CD4-positive, alpha-beta memory T cell (primary cell): Measurements from ENCODE around the gene RGL2. TPM values are rescaled to one million over a fixed set of nuclear protein-coding genes. Genes with fewer than 3 reads are reported as not detected.

Experiments used
- CTCF ChIA-PET: fragments of 350-600 bp; sonication (Branson Sonifier 250); formaldehyde crosslinking; loops from one replicate; lab custom pipeline; 2021; ENCODE audit warnings: inconsistent platforms; ENCODE audit not compliant: partially characterized antibody; lab: Charles Lee
- POLR2A ChIA-PET: fragments of 350-600 bp; sonication (Branson Sonifier 250); formaldehyde crosslinking; loops from one replicate; lab custom pipeline; 2021; ENCODE audit not compliant: partially characterized antibody; lab: Charles Lee
- DNase-seq, 5 donors: peaks; one replicate each; pipeline versions ENCODE4 v3.0.0 to v3.0.0-alpha.2; 2020 to 2022; ENCODE audit warnings: mixed read lengths in 1 of 5
- H3K27ac ChIP-seq: one replicate; pipeline ENCODE4 v1.7.0; 2013; ENCODE audit warnings: low read depth, low read length
- H3K27me3 ChIP-seq: 2 replicates; pipeline ENCODE4 v1.7.0; 2013; ENCODE audit warnings: mild to moderate bottlenecking, low read length, moderate library complexity; ENCODE audit not compliant: insufficient read depth
- H3K36me3 ChIP-seq: 2 replicates; pipeline ENCODE4 v1.7.0; 2013; ENCODE audit warnings: mild to moderate bottlenecking, low read length, moderate library complexity; ENCODE audit not compliant: insufficient read depth
- H3K4me1 ChIP-seq: 2 replicates; pipeline ENCODE4 v1.7.0; 2013; ENCODE audit warnings: mild to moderate bottlenecking, low read length, moderate library complexity; ENCODE audit not compliant: insufficient read depth
- H3K4me3 ChIP-seq, 2 donors: one replicate each; pipeline ENCODE4 v1.7.0; 2013; ENCODE audit warnings: low read length in 2 of 2, mild to moderate bottlenecking in 1 of 2
- H3K9me3 ChIP-seq, 2 donors: one replicate each; pipeline ENCODE4 v1.7.0; 2013; ENCODE audit warnings: low read length in 2 of 2, control low read depth in 1 of 2; ENCODE audit not compliant: control insufficient read depth in 1 of 2
- H3K27ac Mint-ChIP-seq, 7 donors: one replicate each; pipeline ENCODE4 v1.8.0; 2020 to 2021; ENCODE audit warnings: mixed read lengths in 7 of 7, mild to moderate bottlenecking in 6 of 7, inconsistent platforms in 3 of 7, moderate library complexity in 3 of 7
- H3K27me3 Mint-ChIP-seq, 2 donors: one replicate each; pipeline ENCODE4 v1.8.0; 2020 to 2021; ENCODE audit warnings: mixed read lengths in 2 of 2
- H3K36me3 Mint-ChIP-seq, 2 donors: one replicate each; pipeline ENCODE4 v1.8.0; 2020 to 2021; ENCODE audit warnings: mixed read lengths in 2 of 2, inconsistent platforms in 1 of 2, mild to moderate bottlenecking in 1 of 2
- H3K4me1 Mint-ChIP-seq, 4 donors: one replicate each; pipeline ENCODE4 v1.8.0; 2020 to 2021; ENCODE audit warnings: mixed read lengths in 4 of 4, mild to moderate bottlenecking in 1 of 4
- H3K4me3 Mint-ChIP-seq, 8 donors: one replicate each; pipeline ENCODE4 v1.8.0; 2020 to 2021; ENCODE audit warnings: mixed read lengths in 8 of 8, mild to moderate bottlenecking in 7 of 8, moderate library complexity in 6 of 8, inconsistent platforms in 3 of 8
- H3K9me3 Mint-ChIP-seq, 8 donors: one replicate each; pipeline ENCODE4 v1.8.0; 2020 to 2021; ENCODE audit warnings: mixed read lengths in 8 of 8, mild to moderate bottlenecking in 5 of 8, inconsistent platforms in 3 of 8, moderate library complexity in 1 of 8
- intact Hi-C: fragments of 100-400 bp; cut with micrococcal nuclease; formaldehyde crosslinking; loops from one replicate; pipeline ENCODE4 v1.15.1; 2023
- polyA plus RNA-seq, 2 donors: library from polyadenylated mRNA; unstranded; fragments of 300-500 nt; fragmentation: Illumina TruSeq; gene quantifications; one replicate each; pipeline ENCODE4 v1.2.3, GENCODE V29; 2021
- total RNA-seq, 2 experiments: library from RNA; stranded (reverse); gene quantifications; one replicate each; pipeline ENCODE4 v1.2.3, GENCODE V29; 2021

Gene RGL2
- total and polyA plus RNA-seq, 4 experiments from 2014 or later = 10.0 to 67.9 (median 39.6) TPM

GRCh38 chr6:33279971-33280511 lies 18.7 kb downstream of the RGL2 start:
- H3K36me3 ChIP-seq = peaks cover 35% of the 10 kb centered on the region
- no peaks in the 10 kb centered on the region for H3K9me3 Mint-ChIP-seq
- no peaks in the 10 kb centered on the region for H3K27me3 ChIP-seq
- H3K27ac Mint-ChIP-seq = peak overlapping the region in 4 of 7 donors; percentile 29 to 78 (median 52)
- peaks cover 16 to 63% of the 10 kb centered on the region in 2 donors for H3K36me3 Mint-ChIP-seq
- H3K4me3 Mint-ChIP-seq = peak overlapping the region in 2 of 8 donors; percentile 31 to 50
- POLR2A ChIA-PET = interaction anchor here (0.9 to 8.8 kb wide), 5 partner anchors 8 to 65 kb away, joined by 3 to 220 read pairs (median 13); partner anchors contain the start of genes PFDN6, RGL2, RPS18 and VPS52
- H3K4me3 ChIP-seq = no peak overlapping the region
- no peaks in the 10 kb centered on the region for H3K27me3 Mint-ChIP-seq
- intact Hi-C loops = loop anchor here (10.0 kb wide), 2 partner anchors 295 to 1305 kb away; partner anchors contain the start of gene DXO
- no peak overlapping the region for H3K27ac ChIP-seq
- peaks cover 12 to 58% (median 33%) of the 10 kb centered on the region in 4 donors for H3K4me1 Mint-ChIP-seq
- no peaks in the 10 kb centered on the region for H3K9me3 ChIP-seq
- CTCF ChIA-PET = no interaction called here
- H3K4me1 ChIP-seq = peaks cover 41% of the 10 kb centered on the region
- no peak for DNase-seq

GRCh38 chr6:33279257-33279695 lies 19.5 kb downstream of the RGL2 start:
- Mint-ChIP-seq H3K4me1 (peaks cover 20 to 65% (median 40%) of the 10 kb centered on the region in 4 donors), H3K4me3 (peak overlapping the region in 5 of 8 donors; percentile 28 to 91 (median 50)), H3K9me3 (peaks cover 0 to under 1% (median 0%) of the 10 kb centered on the region in 8 donors), H3K27me3 (no peaks in the 10 kb centered on the region), H3K36me3 (peaks cover 21 to 64% of the 10 kb centered on the region in 2 donors), H3K27ac (peak overlapping the region in 4 of 7 donors; percentile 15 to 97 (median 32))
- POLR2A ChIA-PET = interaction anchor here (0.6 to 8.8 kb wide), 8 partner anchors 8 to 1696 kb away, joined by 3 to 220 read pairs (median 49); partner anchors contain the start of genes PFDN6, RGL2, RPS18 and VPS52
- Histone ChIP-seq H3K4me1 (peaks cover 49% of the 10 kb centered on the region), H3K27me3 (no peaks in the 10 kb centered on the region), H3K36me3 (peaks cover 42% of the 10 kb centered on the region), H3K9me3 (no peaks in the 10 kb centered on the region), H3K27ac (no peak overlapping the region), H3K4me3 (no peak overlapping the region)
- no peak for DNase-seq
- intact Hi-C loops = loop anchor here (10.0 kb wide), 2 partner anchors 296 to 1304 kb away; partner anchors contain the start of gene DXO
- CTCF ChIA-PET = interaction anchor here (4.2 kb wide), 1 partner anchor 66 kb away, joined by 32 read pairs; no protein-coding TSS in a partner anchor

DNA sequence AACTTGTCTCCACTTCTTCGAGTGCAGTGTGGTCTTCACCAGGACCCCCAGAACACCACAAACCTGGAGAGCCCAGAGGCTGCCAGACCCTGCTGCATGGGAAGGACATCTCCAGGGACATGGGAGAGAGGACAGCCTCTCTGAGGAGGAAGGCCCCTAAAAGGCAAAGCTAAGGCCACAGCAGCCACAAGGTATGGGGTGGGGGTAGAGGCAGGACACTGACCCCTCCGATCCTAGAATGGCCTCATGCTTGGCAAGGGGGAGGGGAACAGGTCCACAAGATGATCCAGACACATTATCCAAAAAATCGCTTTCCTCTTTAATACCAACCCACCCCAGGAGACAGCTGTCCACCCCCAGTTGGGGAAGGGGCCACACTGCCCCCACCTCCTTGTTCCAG lies 19.9 kb downstream of the RGL2 start:
- H3K9me3 Mint-ChIP-seq = peaks cover 0 to 3% (median 0%) of the 10 kb centered on the region in 8 donors
- ChIA-PET CTCF (interaction anchor here (2.1 to 4.2 kb wide), 2 partner anchors 39 to 66 kb away, joined by 9 to 32 read pairs; partner anchors contain the start of gene ZBTB22), POLR2A (interaction anchor here (0.5 to 8.8 kb wide), 12 partner anchors 10 to 1695 kb away, joined by 3 to 220 read pairs (median 28); partner anchors contain the start of genes CUTA, PFDN6, RGL2 and TAPBP)
- H3K27ac ChIP-seq = no peak overlapping the region
- peaks cover 21 to 64% of the 10 kb centered on the region in 2 donors for H3K36me3 Mint-ChIP-seq
- peaks cover 22 to 70% (median 44%) of the 10 kb centered on the region in 4 donors for H3K4me1 Mint-ChIP-seq
- peaks cover 54% of the 10 kb centered on the region for H3K4me1 ChIP-seq
- H3K27me3 ChIP-seq = no peaks in the 10 kb centered on the region
- H3K9me3 ChIP-seq = no peaks in the 10 kb centered on the region
- peak overlapping the region in 7 of 8 donors; percentile 28 to 93 (median 89) for H3K4me3 Mint-ChIP-seq
- peaks cover 45% of the 10 kb centered on the region for H3K36me3 ChIP-seq
- H3K27ac Mint-ChIP-seq = peak overlapping the region in 6 of 7 donors; percentile 6 to 97 (median 74)
- H3K27me3 Mint-ChIP-seq = no peaks in the 10 kb centered on the region
- no peak overlapping the region for H3K4me3 ChIP-seq
- intact Hi-C loops = loop anchor here (10.0 kb wide), 2 partner anchors 296 to 1304 kb away; partner anchors contain the start of gene DXO
- DNase-seq = no peak

- ChIA-PET CTCF (interaction anchor here (2.1 to 4.2 kb wide), 3 partner anchors 10 to 67 kb away, joined by 9 to 32 read pairs (median 12); partner anchors contain the start of genes PFDN6, WDR46 and ZBTB22), POLR2A (interaction anchor here (0.5 to 8.8 kb wide), 16 partner anchors 9 to 383 kb away, joined by 3 to 220 read pairs (median 16); partner anchors contain the start of genes CUTA, PFDN6, RGL2 and TAPBP)
- intact Hi-C loops = loop anchor here (10.0 kb wide), 2 partner anchors 296 to 1304 kb away; partner anchors contain the start of gene DXO
- H3K4me3 Mint-ChIP-seq = peak overlapping the region; percentile 43 to 93 (median 91)
- Histone ChIP-seq H3K36me3 (peaks cover 47% of the 10 kb centered on the region), H3K27me3 (no peaks in the 10 kb centered on the region), H3K27ac (peak overlapping the region; percentile 82), H3K4me3 (peak overlapping the region in 1 of 2 donors; percentile 79), H3K4me1 (peaks cover 58% of the 10 kb centered on the region), H3K9me3 (no peaks in the 10 kb centered on the region)
- H3K36me3 Mint-ChIP-seq = peaks cover 21 to 68% of the 10 kb centered on the region in 2 donors
- H3K9me3 Mint-ChIP-seq = peaks cover 0 to 3% (median 0%) of the 10 kb centered on the region in 8 donors
- peaks cover 25 to 74% (median 47%) of the 10 kb centered on the region in 4 donors for H3K4me1 Mint-ChIP-seq
- no peaks in the 10 kb centered on the region for H3K27me3 Mint-ChIP-seq
- H3K27ac Mint-ChIP-seq = peak overlapping the region in 6 of 7 donors; percentile 61 to 97 (median 84)
- no peak for DNase-seq
Observed at GRCh38 chr6:33278392-33278741, 20.4 kb downstream of the RGL2 start.

DNA sequence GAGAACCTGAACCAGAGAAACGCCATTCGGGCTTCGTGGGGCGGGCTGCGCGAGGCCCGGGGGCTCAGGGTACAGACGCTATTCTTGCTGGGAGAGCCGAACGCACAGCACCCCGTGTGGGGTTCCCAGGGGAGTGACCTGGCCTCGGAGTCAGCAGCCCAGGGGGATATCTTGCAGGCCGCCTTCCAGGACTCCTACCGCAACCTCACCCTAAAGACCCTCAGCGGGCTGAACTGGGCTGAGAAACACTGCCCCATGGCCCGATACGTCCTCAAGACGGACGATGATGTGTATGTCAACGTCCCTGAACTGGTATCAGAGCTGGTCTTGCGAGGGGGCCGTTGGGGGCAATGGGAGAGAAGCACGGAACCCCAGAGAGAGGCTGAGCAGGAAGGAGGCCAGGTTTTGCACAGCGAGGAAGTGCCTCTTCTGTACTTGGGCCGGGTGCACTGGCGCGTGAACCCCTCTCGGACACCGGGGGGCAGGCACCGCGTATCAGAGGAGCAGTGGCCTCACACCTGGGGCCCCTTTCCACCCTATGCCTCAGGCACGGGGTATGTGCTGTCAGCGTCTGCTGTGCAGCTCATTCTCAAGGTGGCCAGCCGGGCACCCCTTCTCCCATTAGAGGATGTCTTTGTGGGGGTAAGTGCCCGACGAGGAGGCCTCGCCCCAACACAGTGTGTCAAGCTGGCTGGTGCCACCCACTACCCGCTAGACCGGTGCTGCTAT lies 20.9 kb downstream of the RGL2 start:
- Histone ChIP-seq H3K27ac (peak overlapping the region; percentile 82), H3K27me3 (no peaks in the 10 kb centered on the region), H3K9me3 (no peaks in the 10 kb centered on the region), H3K4me1 (peaks cover 64% of the 10 kb centered on the region), H3K4me3 (peak overlapping the region; percentile 72 to 79), H3K36me3 (peaks cover 49% of the 10 kb centered on the region)
- peaks cover 0 to 3% (median 0%) of the 10 kb centered on the region in 8 donors for H3K9me3 Mint-ChIP-seq
- H3K4me3 Mint-ChIP-seq = peak overlapping the region; percentile 89 to 93 (median 91)
- peak in 4 of 5 donors; percentile 24 to 46 (median 32) for DNase-seq
- no peaks in the 10 kb centered on the region for H3K27me3 Mint-ChIP-seq
- H3K4me1 Mint-ChIP-seq = peaks cover 30 to 80% (median 53%) of the 10 kb centered on the region in 4 donors
- intact Hi-C loops = loop anchor here (1.0 to 10.0 kb wide), 7 partner anchors 11 to 1303 kb away; partner anchors contain the start of genes DXO, PFDN6 and WDR46
- peaks cover 21 to 71% of the 10 kb centered on the region in 2 donors for H3K36me3 Mint-ChIP-seq
- CTCF ChIA-PET = interaction anchor here (0.6 to 4.2 kb wide), 15 partner anchors 9 to 152 kb away, joined by 3 to 32 read pairs (median 5); partner anchors contain the start of genes PFDN6, WDR46 and ZBTB22
- POLR2A ChIA-PET = interaction anchor here (0.9 to 8.8 kb wide), 36 partner anchors 8 to 1087 kb away, joined by 3 to 220 read pairs (median 6); partner anchors contain the start of genes BAK1, CUTA, PFDN6 and PSMB9
- peak overlapping the region; percentile 90 to 97 (median 94) for H3K27ac Mint-ChIP-seq
